Cardiac fibroblast (primary cell): ENCODE measurements around the gene APOBEC2.

Experiments
- DNase-seq, 2 donors: peaks; one replicate each; pipeline versions ENCODE4 v3.0.0 to v3.0.0-alpha.2; 2010; ENCODE audit warnings: low read depth in 2 of 2
- H3K4me3 ChIP-seq, 2 donors: replicated peaks in 1 of 2; 1 replicate in 1 of 2; 2 replicates in 1 of 2; pipeline ENCODE4 v1.5.1; 2011; ENCODE audit warnings: low read depth in 2 of 2, low read length in 2 of 2, mild to moderate bottlenecking in 2 of 2, moderate library complexity in 1 of 2
- CTCF ChIP-seq: IDR thresholded peaks from one replicate; pipeline ENCODE4 v1.5.1; 2011; ENCODE audit warnings: low read depth, mild to moderate bottlenecking, low read length, inconsistent platforms

APOBEC2 gene

DNA sequence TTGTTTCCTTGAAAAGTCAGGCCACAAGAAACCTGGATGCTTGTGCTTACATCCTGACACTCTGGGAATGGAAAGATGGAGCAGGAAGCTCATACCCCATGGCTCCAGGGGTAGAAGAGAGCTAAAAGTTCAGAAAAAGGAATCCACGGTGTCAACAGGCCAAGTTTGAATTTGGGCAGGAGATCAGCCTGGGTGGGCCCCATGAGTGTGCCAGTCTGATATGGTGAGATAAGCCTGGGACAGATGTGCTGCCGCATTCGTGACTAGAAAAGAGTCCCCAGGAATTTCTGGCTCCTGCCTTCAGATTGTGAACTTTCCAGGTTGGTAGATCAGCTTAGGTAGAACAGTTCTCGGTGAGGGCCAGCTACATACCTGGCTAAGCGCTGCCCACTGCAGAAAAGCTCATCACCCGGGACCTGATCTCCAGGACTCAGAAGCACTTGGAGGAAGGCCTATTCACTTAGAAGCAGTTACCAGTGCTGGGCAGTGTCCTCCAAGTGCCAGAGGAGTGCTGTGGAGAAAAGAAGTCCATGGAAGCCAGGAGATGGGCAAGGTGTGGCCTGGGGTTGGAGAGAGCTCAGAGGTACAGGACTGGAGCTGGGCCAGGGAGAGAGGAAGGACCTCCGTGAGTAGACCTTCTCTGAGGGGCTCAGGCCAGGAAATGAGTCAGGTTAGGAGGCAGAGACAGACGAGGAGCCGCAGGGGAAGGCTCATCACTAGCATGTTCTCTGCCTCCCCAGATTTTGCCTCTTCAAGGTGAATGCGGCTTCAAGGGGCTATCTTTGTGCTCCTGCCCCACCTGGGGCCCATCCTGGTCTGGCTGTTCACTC, 10.6 kb upstream of the APOBEC2 start, which contains the start of gene TSPO2:
TSPO2 (plus strand) TSS at position 242 of the 830 bp plus-strand sequence; CDS start at position 761, 519 bp downstream.
- DNase-seq, result no peak
- no peak within 1 kb of the TSS for H3K4me3 ChIP-seq
- TF ChIP-seq CTCF, result no peak

DNA sequence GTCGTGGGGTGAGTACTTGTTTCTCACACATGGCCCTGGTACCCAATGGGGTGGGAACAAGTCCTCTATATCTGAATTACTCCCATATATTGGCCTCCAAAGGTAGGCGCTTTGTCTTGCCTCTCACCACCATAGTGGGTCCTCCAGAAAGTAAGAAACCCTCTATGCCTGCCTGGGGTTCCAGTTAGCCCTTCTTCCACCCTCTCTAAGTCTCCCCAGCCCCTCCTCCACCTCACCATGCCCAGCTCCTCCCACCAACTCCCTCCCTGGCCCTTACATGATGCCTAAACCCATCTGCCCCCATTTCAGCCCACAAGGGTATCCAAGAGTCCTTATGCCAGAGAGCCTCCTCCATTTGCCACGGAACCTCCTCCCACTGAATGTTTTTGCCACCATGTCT, 9.9 kb upstream of the APOBEC2 start:
- no peak for TF ChIP-seq CTCF
- no peak for DNase-seq
- H3K4me3 ChIP-seq, result no peak overlapping the region

DNA sequence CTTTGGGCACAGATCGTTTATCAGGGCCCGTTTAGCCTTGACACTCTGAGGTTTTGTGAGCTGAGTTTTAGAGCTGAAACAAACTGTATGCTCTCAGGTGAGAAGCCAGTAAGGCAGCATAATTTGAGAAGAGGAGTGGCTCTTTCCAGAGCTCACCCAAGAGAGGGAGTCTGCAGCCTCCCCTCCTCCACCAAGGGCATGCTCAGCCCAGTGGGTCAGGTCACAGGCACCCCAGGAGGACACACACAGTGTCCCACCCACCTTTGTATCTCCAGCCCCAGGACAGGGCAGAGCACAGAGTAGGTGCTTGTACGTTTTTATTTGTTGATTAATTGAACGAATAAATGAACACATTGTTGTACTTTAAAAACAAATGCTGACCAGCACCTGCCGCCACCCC, 7.3 kb upstream of the APOBEC2 start:
- TF ChIP-seq CTCF, result no peak
- no peak overlapping the region for H3K4me3 ChIP-seq
- no peak for DNase-seq

- H3K4me3 ChIP-seq, result no peak overlapping the region
- no peak for TF ChIP-seq CTCF
- DNase-seq, result no peak
Observed at GRCh38 chr6:41046084-41046483, 6.9 kb upstream of the APOBEC2 start.

- TF ChIP-seq CTCF, result no peak
- DNase-seq, result no peak
- no peak overlapping the region for H3K4me3 ChIP-seq
Observed at GRCh38 chr6:41047306-41047705, 5.7 kb upstream of the APOBEC2 start.

DNA sequence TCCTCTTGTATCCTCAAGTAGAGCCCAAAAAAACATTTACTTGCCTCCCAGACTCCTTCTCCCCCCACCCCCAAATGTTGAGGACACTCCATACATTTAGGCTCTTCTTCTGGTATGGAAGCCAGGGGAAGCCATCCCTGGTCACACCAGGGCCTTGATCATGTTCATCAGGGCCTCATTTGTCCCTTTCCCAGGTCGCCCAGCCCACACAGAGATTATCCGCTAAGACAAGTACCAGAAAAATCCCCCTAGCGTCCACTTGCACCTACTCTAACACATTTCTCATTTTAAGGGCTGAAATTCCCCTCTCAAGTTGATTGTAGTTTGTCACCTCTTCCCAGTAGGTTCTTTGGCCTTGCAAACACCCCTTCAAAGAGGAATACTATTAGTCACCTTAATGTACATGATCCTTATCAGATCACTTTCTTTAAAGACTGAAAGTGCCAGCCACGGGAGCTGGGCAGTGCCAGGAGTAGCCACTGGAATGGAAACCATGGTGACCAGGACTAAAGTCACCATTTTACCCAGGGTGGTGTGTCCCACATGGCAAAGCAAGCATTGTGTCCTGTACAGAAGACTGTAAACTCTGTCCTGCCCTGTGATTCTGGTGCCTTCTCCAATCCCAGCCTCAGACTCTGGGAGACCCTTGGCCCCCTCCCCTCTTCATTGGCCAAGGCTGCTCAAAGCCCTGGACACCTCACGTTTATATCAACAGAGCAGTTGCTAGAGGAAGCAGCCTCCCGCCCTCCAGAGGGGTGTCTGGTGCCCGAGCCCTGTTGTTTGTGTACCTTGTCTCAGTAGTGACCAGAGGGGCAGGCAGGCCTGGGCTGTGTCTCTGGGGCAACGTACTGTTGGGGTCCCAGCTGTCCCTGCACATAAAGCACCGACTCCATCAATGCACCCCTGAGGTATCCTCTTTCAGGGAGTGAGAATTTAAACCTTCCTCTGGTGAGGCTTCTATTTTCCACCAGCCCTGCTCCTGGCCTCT, 5.0 kb upstream of the APOBEC2 start:
- no peak overlapping the region for H3K4me3 ChIP-seq
- no peak for TF ChIP-seq CTCF

More for the DNA sequence above, 5.0 kb upstream of the APOBEC2 start:
- DNase-seq, result no peak
